ENCODE results near the gene ZFP90. TPM values are rescaled to one million over a fixed set of nuclear protein-coding genes. Genes with fewer than 3 reads are reported as not detected.
"Not testable (repeated sequence)": the region's sequence is repeated elsewhere in the genome, so short reads cannot be mapped to it uniquely, and the experiment has no call there.

ZFP90 gene
- total and polyA plus RNA-seq, 9 donors: 16.7 to 50.0 (median 35.9) TPM

- H3K27ac ChIP-seq: no peak overlapping the region
- 87 to 93% (median 89%) methylated on average over 11 of the region's 11 CpGs for whole genome bisulfite sequencing, 3 donors
- TF ChIP-seq, protein P1, sequence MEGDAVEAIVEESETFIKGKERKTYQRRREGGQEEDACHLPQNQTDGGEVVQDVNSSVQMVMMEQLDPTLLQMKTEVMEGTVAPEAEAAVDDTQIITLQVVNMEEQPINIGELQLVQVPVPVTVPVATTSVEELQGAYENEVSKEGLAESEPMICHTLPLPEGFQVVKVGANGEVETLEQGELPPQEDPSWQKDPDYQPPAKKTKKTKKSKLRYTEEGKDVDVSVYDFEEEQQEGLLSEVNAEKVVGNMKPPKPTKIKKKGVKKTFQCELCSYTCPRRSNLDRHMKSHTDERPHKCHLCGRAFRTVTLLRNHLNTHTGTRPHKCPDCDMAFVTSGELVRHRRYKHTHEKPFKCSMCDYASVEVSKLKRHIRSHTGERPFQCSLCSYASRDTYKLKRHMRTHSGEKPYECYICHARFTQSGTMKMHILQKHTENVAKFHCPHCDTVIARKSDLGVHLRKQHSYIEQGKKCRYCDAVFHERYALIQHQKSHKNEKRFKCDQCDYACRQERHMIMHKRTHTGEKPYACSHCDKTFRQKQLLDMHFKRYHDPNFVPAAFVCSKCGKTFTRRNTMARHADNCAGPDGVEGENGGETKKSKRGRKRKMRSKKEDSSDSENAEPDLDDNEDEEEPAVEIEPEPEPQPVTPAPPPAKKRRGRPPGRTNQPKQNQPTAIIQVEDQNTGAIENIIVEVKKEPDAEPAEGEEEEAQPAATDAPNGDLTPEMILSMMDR (IDR thresholded peaks at IDR 0.05): no peak
- no peak for TF ChIP-seq EP300 (IDR thresholded peaks at IDR 0.05)
- no peak for TF ChIP-seq POLR2A (IDR thresholded peaks at IDR 0.05)
- DNase-seq: no peak
- H3K4me3 ChIP-seq: no peak overlapping the region
- intact Hi-C loops (cut with DNase I): no loop called here
- H3K27me3 ChIP-seq: no peaks in the 10 kb centered on the region
- no peaks in the 10 kb centered on the region for H3K9me3 ChIP-seq
- no peaks in the 10 kb centered on the region for H3K36me3 ChIP-seq
- H3K4me1 ChIP-seq (ENCODE audit: insufficient read depth): no peaks in the 10 kb centered on the region
These were observed 46.9 kb upstream of the ZFP90 start for GRCh38 chr16:68492151-68492542.

GRCh38 chr16:68492543-68493411, 46.3 kb upstream of the ZFP90 start:
- H3K9me3 ChIP-seq: no peaks in the 10 kb centered on the region
- no peak overlapping the region for H3K4me3 ChIP-seq
- H3K27ac ChIP-seq: no peak overlapping the region
- H3K4me1 ChIP-seq (ENCODE audit: insufficient read depth): no peaks in the 10 kb centered on the region
- DNase-seq: no peak
- intact Hi-C loops (cut with DNase I): no loop called here
- TF ChIP-seq, protein P1 (IDR thresholded peaks at IDR 0.05): no peak
- TF ChIP-seq POLR2A (IDR thresholded peaks at IDR 0.05): no peak
- TF ChIP-seq EP300 (IDR thresholded peaks at IDR 0.05): no peak
- 58 to 73% (median 61%) methylated on average over 4 to 6 of the region's 6 CpGs for WGBS, 3 donors
- H3K27me3 ChIP-seq: no peaks in the 10 kb centered on the region
- no peaks in the 10 kb centered on the region for H3K36me3 ChIP-seq

GRCh38 chr16:68493412-68494070, 45.5 kb upstream of the ZFP90 start:
- DNase-seq: no peak
- H3K36me3 ChIP-seq: no peaks in the 10 kb centered on the region
- H3K4me1 ChIP-seq (ENCODE audit: insufficient read depth): no peaks in the 10 kb centered on the region
- no peak overlapping the region for H3K4me3 ChIP-seq
- no peak for TF ChIP-seq EP300 (IDR thresholded peaks at IDR 0.05)
- TF ChIP-seq POLR2A (IDR thresholded peaks at IDR 0.05): no peak
- TF ChIP-seq, protein P1 (IDR thresholded peaks at IDR 0.05): no peak
- no peaks in the 10 kb centered on the region for H3K9me3 ChIP-seq
- intact Hi-C loops (cut with DNase I): no loop called here
- no peaks in the 10 kb centered on the region for H3K27me3 ChIP-seq
- 90 to 92% (median 90%) methylated on average over 5 of the region's 5 CpGs for WGBS, 3 donors
- H3K27ac ChIP-seq: no peak overlapping the region

GRCh38 chr16:68494261-68494660, 44.8 kb upstream of the ZFP90 start:
- 92 to 96% (median 94%) methylated on average over 5 of the region's 5 CpGs for WGBS, 3 donors
- intact Hi-C loops (cut with DNase I); H3K4me1 ChIP-seq (ENCODE audit: insufficient read depth); H3K27ac ChIP-seq; H3K27me3 ChIP-seq; H3K9me3 ChIP-seq; H3K36me3 ChIP-seq; DNase-seq; H3K4me3 ChIP-seq: not testable (repeated sequence)

DNA sequence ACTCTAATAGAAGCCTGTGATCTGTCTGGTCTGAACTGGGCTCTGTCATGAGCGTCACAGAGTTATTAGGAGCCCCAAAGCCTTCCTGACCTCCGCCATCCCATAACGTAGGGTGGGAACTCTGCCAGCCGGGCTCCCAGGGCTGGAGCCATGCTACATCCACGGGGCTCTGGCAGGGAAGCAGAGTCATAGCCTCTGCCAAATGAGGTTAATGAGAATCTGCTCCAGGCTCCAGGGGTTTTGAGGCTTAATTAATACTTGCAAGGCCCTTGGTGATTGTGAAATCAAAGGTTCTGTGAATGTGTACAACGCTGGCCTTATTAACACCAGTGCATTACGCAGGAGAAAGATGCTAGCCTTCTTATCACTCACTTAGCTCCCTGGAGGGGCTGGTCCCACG, 42.4 kb upstream of the ZFP90 start:
- Histone ChIP-seq H3K9me3 (no peaks in the 10 kb centered on the region), H3K27ac (no peak overlapping the region), H3K27me3 (no peaks in the 10 kb centered on the region), H3K36me3 (no peaks in the 10 kb centered on the region), H3K4me1 (ENCODE audit: insufficient read depth) (no peaks in the 10 kb centered on the region), H3K4me3 (no peak overlapping the region)
- no peak for DNase-seq
- no peak for TF ChIP-seq EP300 (IDR thresholded peaks at IDR 0.05)
- no peak for TF ChIP-seq POLR2A (IDR thresholded peaks at IDR 0.05)
- TF ChIP-seq, protein P1 (IDR thresholded peaks at IDR 0.05): no peak
- 52 to 74% (median 62%) methylated on average over 8 of the region's 8 CpGs for WGBS, 3 donors
- intact Hi-C loops (cut with DNase I): no loop called here

Measured in ovary (tissue), 9 donors.